ENCODE results near the gene MOV10L1.

Gene MOV10L1

DNA sequence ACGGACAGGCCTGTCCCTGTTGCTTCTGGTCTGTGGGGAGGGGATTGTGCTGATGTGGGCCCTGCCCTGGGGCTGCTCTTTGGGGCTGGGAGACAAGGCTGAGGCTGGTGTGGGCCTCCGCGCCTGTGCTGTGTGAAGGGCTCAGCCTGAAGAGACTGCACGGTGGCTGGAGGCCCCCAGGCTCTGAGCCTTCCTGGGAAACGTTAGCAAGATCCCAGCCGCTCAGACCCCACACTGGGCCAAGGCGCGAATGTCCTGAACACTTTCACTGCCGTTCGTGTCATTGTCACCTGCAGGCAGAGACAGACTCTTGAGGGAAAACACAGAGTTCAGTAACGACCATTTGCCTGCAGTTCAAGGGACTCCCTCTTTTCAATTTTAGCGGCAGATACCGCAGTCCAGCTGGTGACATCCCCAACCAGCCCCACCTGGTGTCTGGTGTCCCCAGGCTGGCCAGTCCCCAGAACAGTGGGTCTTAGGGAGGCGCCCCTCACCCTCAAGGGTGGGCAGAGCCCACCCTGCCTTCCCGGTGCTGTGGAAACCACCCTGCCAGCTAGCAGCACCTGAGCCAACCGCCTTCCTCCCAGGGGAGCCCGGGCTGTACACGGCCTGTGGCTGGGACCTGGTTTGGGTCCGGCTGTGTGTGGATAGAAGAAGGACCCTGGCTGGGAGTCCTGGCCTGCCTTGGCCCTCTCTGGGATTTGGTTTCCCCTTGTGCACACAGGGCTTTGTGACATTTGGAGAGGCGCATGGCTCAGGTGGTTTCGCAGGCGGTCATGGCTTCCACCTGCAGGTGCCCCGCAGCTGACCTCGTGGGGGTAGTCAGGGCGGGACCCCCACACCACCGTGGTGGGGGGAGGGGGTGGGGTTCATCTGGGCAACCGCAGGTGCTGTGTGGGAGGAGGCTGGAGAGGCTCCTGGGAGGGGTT lies 86.4 kb downstream of the MOV10L1 start:
- peaks cover 8 to 14% of the 10 kb centered on the region in 2 donors for H3K27me3 ChIP-seq (ENCODE audit: control insufficient read depth in 2 of 2, insufficient read depth in 2 of 2, low read length in 2 of 2)

DNA sequence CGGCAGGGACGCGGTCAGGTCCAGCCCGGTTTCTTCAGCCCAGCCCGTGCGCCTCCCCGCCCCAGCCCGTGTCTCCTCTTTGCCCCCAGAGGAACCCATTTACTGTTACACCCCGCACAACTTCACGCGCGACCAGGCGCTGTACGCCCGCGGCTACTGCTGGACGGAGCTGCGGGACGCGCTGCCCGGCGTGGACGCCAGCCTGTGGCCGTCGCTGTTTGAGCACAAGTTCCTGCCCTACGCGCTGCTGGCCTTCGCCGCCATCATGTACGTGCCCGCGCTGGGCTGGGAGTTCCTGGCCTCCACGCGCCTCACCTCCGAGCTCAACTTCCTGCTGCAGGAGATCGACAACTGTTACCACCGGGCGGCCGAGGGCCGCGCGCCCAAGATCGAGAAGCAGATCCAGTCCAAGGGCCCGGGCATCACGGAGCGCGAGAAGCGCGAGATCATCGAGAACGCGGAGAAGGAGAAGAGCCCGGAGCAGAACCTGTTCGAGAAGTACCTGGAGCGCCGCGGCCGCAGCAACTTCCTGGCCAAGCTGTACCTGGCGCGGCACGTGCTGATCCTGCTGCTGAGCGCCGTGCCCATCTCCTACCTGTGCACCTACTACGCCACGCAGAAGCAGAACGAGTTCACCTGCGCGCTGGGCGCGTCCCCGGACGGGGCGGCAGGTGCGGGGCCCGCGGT lies 87.2 kb downstream of the MOV10L1 start:
- Histone ChIP-seq H3K4me3 (ENCODE audit: low read length in 2 of 2) (no peak overlapping the region), H3K27me3 (ENCODE audit: control insufficient read depth in 2 of 2, insufficient read depth in 2 of 2, low read length in 2 of 2) (peaks cover 2 to 10% of the 10 kb centered on the region in 2 donors), H3K4me1 (ENCODE audit: control insufficient read depth in 2 of 2, insufficient read depth in 2 of 2, low read length in 2 of 2) (peaks cover 0 to 5% of the 10 kb centered on the region in 2 donors), H3K36me3 (ENCODE audit: control insufficient read depth in 2 of 2, insufficient read depth in 2 of 2, low read length in 2 of 2) (no peaks in the 10 kb centered on the region), H3K27ac (ENCODE audit: low read depth in 2 of 2, low read length in 2 of 2) (no peak overlapping the region), H3K9me3 (ENCODE audit: control insufficient read depth in 2 of 2, low read length in 2 of 2) (no peaks in the 10 kb centered on the region), H3K9ac (ENCODE audit: low read depth in 1 of 2, low read length in 2 of 2) (no peak overlapping the region)

More for the DNA sequence above, 86.4 kb downstream of the MOV10L1 start:
- Histone ChIP-seq H3K9me3 (ENCODE audit: control insufficient read depth in 2 of 2, low read length in 2 of 2) (no peaks in the 10 kb centered on the region), H3K27ac (ENCODE audit: low read depth in 2 of 2, low read length in 2 of 2) (no peak overlapping the region), H3K9ac (ENCODE audit: low read depth in 1 of 2, low read length in 2 of 2) (no peak overlapping the region), H3K4me3 (ENCODE audit: low read length in 2 of 2) (no peak overlapping the region), H3K4me1 (ENCODE audit: control insufficient read depth in 2 of 2, insufficient read depth in 2 of 2, low read length in 2 of 2) (peaks cover 0 to 5% of the 10 kb centered on the region in 2 donors), H3K36me3 (ENCODE audit: control insufficient read depth in 2 of 2, insufficient read depth in 2 of 2, low read length in 2 of 2) (no peaks in the 10 kb centered on the region)

- Histone ChIP-seq H3K9me3 (ENCODE audit: control insufficient read depth in 2 of 2, low read length in 2 of 2) (no peaks in the 10 kb centered on the region), H3K36me3 (ENCODE audit: control insufficient read depth in 2 of 2, insufficient read depth in 2 of 2, low read length in 2 of 2) (no peaks in the 10 kb centered on the region), H3K27me3 (ENCODE audit: control insufficient read depth in 2 of 2, insufficient read depth in 2 of 2, low read length in 2 of 2) (peaks cover 2 to 10% of the 10 kb centered on the region in 2 donors), H3K9ac (ENCODE audit: low read depth in 1 of 2, low read length in 2 of 2) (no peak overlapping the region), H3K4me3 (ENCODE audit: low read length in 2 of 2) (no peak overlapping the region), H3K4me1 (ENCODE audit: control insufficient read depth in 2 of 2, insufficient read depth in 2 of 2, low read length in 2 of 2) (peaks cover 4 to 5% of the 10 kb centered on the region in 2 donors), H3K27ac (ENCODE audit: low read depth in 2 of 2, low read length in 2 of 2) (no peak overlapping the region)
Observed at GRCh38 chr22:50177537-50178470, 88.0 kb downstream of the MOV10L1 start.

GRCh38 chr22:50178471-50178864 lies 88.7 kb downstream of the MOV10L1 start:
- Histone ChIP-seq H3K27ac (ENCODE audit: low read depth in 2 of 2, low read length in 2 of 2) (no peak overlapping the region), H3K4me3 (ENCODE audit: low read length in 2 of 2) (no peak overlapping the region), H3K36me3 (ENCODE audit: control insufficient read depth in 2 of 2, insufficient read depth in 2 of 2, low read length in 2 of 2) (no peaks in the 10 kb centered on the region), H3K9ac (ENCODE audit: low read depth in 1 of 2, low read length in 2 of 2) (no peak overlapping the region), H3K9me3 (ENCODE audit: control insufficient read depth in 2 of 2, low read length in 2 of 2) (no peaks in the 10 kb centered on the region), H3K4me1 (ENCODE audit: control insufficient read depth in 2 of 2, insufficient read depth in 2 of 2, low read length in 2 of 2) (peaks cover 4 to 11% of the 10 kb centered on the region in 2 donors), H3K27me3 (ENCODE audit: control insufficient read depth in 2 of 2, insufficient read depth in 2 of 2, low read length in 2 of 2) (peaks cover 2 to 7% of the 10 kb centered on the region in 2 donors)

DNA sequence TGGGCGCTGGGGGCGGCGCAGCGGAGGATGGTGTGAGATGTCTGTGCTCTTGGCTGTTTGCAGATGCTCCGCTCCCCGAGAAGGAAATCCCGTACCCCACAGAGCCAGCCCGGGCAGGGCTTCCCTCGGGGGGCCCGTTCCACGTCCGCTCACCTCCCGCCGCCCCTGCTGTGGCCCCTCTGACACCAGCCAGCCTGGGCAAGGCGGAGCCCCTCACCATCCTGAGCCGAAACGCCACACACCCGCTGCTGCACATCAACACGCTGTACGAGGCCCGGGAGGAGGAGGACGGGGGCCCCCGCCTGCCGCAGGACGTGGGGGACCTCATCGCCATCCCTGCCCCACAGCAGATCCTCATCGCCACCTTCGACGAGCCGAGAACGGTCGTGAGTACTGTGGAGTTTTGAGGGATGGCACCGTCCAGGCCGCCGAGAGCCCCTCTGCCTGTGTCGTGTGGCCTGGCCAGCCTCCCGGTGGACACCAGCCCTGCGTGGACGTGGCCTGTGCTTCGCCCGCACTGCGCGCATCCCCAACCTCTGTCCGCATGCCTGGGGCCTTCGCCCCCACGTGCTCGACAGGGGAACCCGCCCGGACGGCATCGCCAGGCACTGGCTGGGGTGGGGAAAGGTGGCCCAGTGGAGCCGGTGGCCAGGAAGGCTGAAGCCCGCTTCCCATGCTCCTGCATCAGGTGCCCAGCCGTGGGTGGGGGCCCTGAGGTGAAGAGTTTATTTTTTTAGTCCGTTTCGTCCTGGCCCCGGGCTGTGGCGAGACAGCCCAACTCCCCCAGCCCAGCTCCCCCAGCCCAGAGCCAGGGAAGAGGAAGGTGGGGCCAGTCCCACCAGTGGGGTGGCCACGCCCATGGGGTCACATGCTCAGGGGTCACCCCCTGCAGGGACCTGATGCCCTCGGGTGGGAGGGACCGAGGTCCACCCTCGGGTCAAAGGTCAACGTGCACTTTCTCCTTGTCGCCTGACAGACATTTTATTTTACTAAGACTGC lies 89.4 kb downstream of the MOV10L1 start:
- peaks cover 2 to 4% of the 10 kb centered on the region in 2 donors for H3K27me3 ChIP-seq (ENCODE audit: control insufficient read depth in 2 of 2, insufficient read depth in 2 of 2, low read length in 2 of 2)
- no peaks in the 10 kb centered on the region for H3K9me3 ChIP-seq (ENCODE audit: control insufficient read depth in 2 of 2, low read length in 2 of 2)
- no peak overlapping the region for H3K27ac ChIP-seq (ENCODE audit: low read depth in 2 of 2, low read length in 2 of 2)
- H3K36me3 ChIP-seq (ENCODE audit: control insufficient read depth in 2 of 2, insufficient read depth in 2 of 2, low read length in 2 of 2), result no peaks in the 10 kb centered on the region
- H3K9ac ChIP-seq (ENCODE audit: low read depth in 1 of 2, low read length in 2 of 2), result no peak overlapping the region
- peaks cover 6 to 16% of the 10 kb centered on the region in 2 donors for H3K4me1 ChIP-seq (ENCODE audit: control insufficient read depth in 2 of 2, insufficient read depth in 2 of 2, low read length in 2 of 2)
- H3K4me3 ChIP-seq (ENCODE audit: low read length in 2 of 2), result no peak overlapping the region

DNA sequence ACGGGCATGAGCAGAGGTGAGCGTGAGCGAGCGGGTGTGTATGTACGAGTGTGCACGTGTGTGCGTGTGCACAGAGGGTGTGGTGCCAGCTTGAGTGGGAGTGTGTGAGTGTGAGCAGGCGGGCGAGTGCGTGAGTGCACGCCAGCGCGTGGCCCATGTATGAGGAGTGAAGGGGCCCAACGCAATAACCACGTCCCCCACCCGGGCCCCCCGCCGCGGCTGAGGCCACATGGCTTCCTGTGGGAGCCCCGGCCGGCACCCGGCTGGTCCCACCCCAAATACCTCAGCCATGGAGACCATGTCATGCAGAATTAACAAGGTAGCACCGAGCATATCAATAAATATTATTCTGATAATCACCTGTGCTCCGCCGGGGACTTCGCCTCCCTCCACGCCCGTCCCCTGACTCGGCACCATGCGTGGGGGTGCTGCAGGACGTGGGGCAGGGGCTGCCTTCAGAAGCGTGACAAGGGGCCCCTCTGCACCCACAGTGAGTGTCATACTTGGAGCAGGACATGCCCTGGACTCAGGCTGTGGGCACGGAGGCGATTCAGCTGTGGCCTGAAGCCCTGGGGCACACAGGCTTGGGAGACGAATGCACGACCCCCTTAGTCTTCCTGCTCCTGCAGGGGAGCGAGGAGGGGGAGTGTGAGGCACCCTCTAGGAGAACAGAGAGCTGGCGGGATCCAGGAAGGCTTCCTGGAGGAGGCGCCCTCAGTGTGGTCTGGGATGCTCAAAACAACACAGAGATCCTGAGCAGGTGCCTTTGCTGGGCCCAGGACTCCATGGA lies 90.3 kb downstream of the MOV10L1 start:
- Histone ChIP-seq H3K9me3 (ENCODE audit: control insufficient read depth in 2 of 2, low read length in 2 of 2) (no peaks in the 10 kb centered on the region), H3K4me1 (ENCODE audit: control insufficient read depth in 2 of 2, insufficient read depth in 2 of 2, low read length in 2 of 2) (peaks cover 7 to 20% of the 10 kb centered on the region in 2 donors), H3K27me3 (ENCODE audit: control insufficient read depth in 2 of 2, insufficient read depth in 2 of 2, low read length in 2 of 2) (peaks cover 2 to 4% of the 10 kb centered on the region in 2 donors), H3K9ac (ENCODE audit: low read depth in 1 of 2, low read length in 2 of 2) (no peak overlapping the region), H3K27ac (ENCODE audit: low read depth in 2 of 2, low read length in 2 of 2) (no peak overlapping the region), H3K36me3 (ENCODE audit: control insufficient read depth in 2 of 2, insufficient read depth in 2 of 2, low read length in 2 of 2) (no peaks in the 10 kb centered on the region), H3K4me3 (ENCODE audit: low read length in 2 of 2) (no peak overlapping the region)

DNA sequence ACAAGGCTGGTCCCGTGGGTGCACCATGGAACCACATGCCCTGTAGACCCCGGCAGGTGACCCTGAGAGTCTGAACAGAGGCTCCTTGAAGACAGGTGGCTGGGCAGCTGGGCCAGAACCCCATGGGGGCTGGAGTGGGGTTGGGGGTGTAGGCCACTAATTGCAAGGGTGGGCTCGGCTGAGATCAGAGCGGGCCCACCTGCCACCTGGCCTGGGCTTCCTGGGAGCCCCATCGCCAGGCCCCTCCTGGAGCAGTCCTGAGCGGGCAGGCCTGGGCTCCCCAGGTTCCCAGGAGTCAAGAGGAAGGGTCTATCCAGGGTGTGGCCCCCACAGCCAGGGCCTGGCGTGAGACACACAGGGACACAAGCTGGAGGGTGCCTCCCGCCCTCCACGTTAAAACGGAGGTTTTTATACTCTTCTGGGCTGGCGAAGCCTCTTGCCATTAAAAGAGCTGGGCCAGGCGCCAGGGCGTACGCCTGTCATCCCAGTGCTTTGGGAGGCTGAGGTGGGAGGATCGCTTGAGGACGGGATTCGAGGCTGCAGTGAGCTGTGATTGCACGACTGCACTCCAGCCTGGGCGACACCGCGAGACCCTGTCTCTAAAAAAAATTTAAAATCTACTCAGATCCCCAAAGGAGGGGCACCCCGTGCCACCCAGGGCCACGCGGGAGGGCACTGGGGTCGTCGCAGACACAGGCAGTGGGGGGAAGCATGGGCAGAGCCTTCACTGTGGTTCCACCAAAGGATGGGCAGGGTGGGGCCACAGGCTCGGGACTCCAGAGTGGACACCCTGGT lies 91.1 kb downstream of the MOV10L1 start:
- no peaks in the 10 kb centered on the region for H3K9me3 ChIP-seq (ENCODE audit: control insufficient read depth in 2 of 2, low read length in 2 of 2)
- no peak overlapping the region for H3K27ac ChIP-seq (ENCODE audit: low read depth in 2 of 2, low read length in 2 of 2)
- peaks cover 2 to 4% of the 10 kb centered on the region in 2 donors for H3K27me3 ChIP-seq (ENCODE audit: control insufficient read depth in 2 of 2, insufficient read depth in 2 of 2, low read length in 2 of 2)
- H3K36me3 ChIP-seq (ENCODE audit: control insufficient read depth in 2 of 2, insufficient read depth in 2 of 2, low read length in 2 of 2), result no peaks in the 10 kb centered on the region
- H3K4me1 ChIP-seq (ENCODE audit: control insufficient read depth in 2 of 2, insufficient read depth in 2 of 2, low read length in 2 of 2), result peaks cover 10 to 23% of the 10 kb centered on the region in 2 donors
- H3K4me3 ChIP-seq (ENCODE audit: low read length in 2 of 2), result no peak overlapping the region
- H3K9ac ChIP-seq (ENCODE audit: low read depth in 1 of 2, low read length in 2 of 2), result no peak overlapping the region

All from mucosa of rectum (tissue), 2 donors.